ENCODE results near the gene SLC25A6.
"Not testable (repeated sequence)": the region's sequence is repeated elsewhere in the genome, so short reads cannot be mapped to it uniquely, and the experiment has no call there.

The SLC25A6 gene

GRCh38 chrX:1390621-1391369 is 1.1 kb downstream of the SLC25A6 start:
- DNase-seq (ENCODE audit: extremely low read depth in 1 of 2, low read depth in 1 of 2), result no peak

DNA sequence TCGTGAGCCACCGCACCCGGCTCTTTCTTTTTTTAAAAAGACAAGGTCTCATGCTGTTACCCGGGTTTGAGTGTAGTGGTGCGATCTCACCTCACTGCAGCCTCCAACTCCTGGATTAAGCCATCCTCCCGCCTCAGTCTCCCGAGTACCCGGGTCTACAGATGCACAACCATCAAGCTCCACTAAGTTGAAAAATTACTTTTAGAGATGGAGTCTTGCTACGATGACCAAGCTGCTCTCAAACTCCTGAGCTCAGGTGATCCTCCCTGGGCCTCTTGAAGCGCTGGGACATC is 2.0 kb downstream of the SLC25A6 start:
- DNase-seq (ENCODE audit: extremely low read depth in 1 of 2, low read depth in 1 of 2), result no peak

GRCh38 chrX:1389181-1389992 is 2.5 kb downstream of the SLC25A6 start:
- no peak for DNase-seq (ENCODE audit: extremely low read depth in 1 of 2, low read depth in 1 of 2)

- DNase-seq (ENCODE audit: extremely low read depth in 1 of 2, low read depth in 1 of 2), result no peak
These were observed 3.3 kb downstream of the SLC25A6 start for GRCh38 chrX:1388651-1389050.

DNA sequence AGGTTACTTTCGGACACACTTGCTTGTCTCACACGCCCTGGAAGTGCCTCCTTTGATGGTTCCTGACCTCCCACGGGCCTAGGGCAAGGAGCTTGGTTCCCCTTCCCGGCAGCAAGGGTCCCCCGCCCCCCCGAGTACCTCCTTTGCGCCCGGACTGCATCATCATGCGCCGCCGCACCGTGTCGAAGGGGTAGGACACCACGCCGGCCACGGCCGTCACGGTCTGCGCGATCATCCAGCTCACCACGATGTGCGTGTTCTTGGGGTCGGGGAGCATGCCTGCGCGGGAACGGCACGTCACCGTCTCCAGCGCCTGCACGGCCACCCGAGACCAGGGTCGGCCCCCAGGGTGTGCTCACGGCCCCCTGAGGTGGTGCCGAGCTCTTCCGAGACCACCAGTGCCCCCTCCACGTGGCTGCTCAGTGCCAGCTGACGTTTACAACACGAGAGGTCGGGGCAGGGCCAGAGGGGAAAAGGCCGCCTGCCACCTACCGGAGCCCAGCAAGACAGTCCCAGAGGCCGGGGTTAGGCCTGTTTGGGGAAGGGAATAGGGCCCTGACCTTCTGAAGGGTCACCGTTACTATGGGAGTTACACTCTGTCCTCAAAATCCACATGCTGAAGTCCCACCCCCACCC is 4.7 kb downstream of the SLC25A6 start:
- DNase-seq (ENCODE audit: extremely low read depth in 1 of 2, low read depth in 1 of 2), result no peak

GRCh38 chrX:1386338-1387127 is 5.4 kb downstream of the SLC25A6 start:
- no peak for DNase-seq (ENCODE audit: extremely low read depth in 1 of 2, low read depth in 1 of 2)

DNA sequence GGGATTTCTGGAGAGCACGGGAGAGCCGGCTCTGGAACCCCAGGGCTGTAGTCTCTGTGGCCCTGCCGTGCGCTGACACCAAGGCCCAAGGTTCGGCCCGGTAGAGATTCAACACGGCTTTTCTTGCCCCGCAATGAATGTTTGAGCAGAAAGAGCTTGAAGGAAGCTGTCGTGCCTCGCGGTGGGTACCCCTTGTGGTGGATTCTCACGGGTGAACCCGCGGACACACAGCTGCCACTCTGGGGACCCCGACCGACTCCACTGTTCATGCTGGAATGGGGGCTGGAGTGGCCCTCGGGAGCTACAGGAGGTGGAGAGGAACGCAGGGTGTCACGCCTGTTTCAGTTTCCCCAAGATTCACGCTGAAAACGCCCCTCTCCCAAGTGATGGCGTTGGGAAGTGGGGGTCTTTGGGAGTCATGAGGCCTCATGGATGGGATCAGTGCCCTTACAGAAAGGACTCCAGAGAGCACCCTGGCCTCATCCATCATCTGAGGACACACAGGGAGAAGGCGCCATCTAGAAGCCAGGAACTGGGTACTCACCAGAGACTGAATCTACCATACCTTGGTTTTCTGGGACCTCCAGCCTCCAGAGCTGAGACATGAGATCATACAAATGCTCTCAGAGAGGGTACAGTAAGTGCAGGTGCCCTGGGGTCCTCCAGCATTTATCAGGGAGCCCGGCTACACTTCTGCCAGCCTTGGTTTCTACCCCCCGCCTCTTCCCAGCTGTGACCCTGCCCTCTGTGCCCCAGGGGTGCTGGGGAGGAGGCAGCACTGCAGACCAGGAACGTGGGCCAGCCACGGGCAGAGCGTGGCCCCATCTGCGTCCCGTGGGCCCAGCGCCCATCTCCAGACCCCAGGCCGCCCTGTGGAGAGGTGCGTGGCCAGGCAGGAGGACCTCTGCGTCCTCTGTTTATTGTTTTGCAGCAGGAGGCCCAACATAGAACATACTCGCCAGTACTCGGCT is 6.4 kb downstream of the SLC25A6 start:
- DNase-seq (ENCODE audit: extremely low read depth in 1 of 2, low read depth in 1 of 2), result no peak

DNA sequence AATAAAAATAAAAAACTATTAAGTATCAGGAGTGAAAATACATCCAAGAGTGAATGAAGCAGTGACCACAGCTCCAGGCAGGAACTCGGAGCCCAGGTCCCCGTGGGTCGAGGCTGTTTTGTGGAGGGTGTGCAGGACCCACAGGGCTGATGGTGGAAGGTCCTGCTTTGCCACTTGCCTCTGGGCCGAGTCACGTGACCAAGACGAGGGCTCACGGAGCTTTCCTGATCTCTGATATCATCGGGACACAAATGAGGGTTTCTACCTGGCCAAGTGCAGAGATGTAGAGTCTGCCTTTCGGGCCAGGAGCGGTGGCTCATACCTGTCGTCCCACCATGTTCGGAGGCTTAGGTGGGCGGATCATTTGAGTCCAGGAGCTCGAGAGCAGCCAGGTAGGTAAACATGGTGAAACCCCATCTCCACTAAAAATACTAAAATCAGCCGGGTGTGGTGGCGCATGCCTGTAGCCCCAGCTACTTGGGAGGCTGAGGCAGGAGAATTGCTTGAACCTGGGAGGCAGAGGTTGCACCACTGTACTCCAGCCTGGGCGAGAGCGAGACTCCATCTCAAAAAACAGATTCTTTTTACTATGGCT is 7.2 kb downstream of the SLC25A6 start:
- DNase-seq (ENCODE audit: extremely low read depth in 1 of 2, low read depth in 1 of 2), result no peak

GRCh38 chrX:1380672-1381233 is 11.2 kb downstream of the SLC25A6 start:
- DNase-seq (ENCODE audit: extremely low read depth in 1 of 2, low read depth in 1 of 2), result no peak

DNA sequence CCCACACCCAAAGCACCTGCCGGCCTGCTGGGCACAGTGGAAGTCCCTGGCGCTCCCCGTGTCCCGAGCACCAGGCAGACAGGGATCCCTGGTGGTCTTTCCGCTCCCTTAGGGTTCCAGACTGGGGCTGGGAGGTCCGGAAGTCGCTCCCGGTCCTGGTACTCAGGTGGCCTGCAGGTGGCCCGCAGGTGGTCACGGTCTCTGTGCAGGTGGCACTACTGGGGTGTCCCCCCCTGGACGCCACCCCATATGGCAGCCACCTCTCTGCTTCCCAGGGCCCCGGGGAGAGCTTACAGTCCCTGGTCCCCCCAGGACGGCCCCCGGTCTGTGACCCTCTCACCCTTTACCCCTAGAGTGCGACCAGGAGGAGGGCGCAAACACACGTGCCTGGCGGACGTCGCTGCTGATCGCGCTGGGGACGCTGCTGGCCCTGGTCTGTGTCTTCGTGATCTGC is 13.6 kb downstream of the SLC25A6 start:
- DNase-seq (ENCODE audit: extremely low read depth in 1 of 2, low read depth in 1 of 2), result no peak

GRCh38 chrX:1368385-1368698 is 23.6 kb downstream of the SLC25A6 start:
- no peak for DNase-seq (ENCODE audit: extremely low read depth in 1 of 2, low read depth in 1 of 2)

GRCh38 chrX:1366363-1366762 is 25.6 kb downstream of the SLC25A6 start:
- not testable (repeated sequence) for DNase-seq (ENCODE audit: extremely low read depth in 1 of 2, low read depth in 1 of 2)

GRCh38 chrX:1361910-1362309 is 30.0 kb downstream of the SLC25A6 start:
- DNase-seq (ENCODE audit: extremely low read depth in 1 of 2, low read depth in 1 of 2), result no peak

DNA sequence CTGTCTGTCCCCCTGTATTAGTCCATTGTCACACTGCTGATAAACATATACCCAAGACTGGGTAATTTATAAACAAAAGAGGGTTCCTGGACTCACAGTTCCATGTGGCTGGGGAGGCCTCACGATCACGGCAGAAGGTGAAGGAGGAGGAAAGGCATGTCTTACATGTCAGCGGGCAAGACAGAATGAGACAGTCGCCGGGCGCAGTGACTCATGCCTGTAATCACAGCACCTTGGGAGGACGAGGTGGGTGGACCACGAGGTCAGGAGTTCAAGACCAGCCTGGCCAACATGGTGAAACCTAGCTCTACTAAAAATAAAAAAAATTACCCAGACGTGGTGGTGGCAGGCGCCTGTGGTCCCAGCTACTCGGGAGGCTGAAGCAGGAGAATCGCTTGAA is 30.6 kb downstream of the SLC25A6 start:
- DNase-seq (ENCODE audit: extremely low read depth in 1 of 2, low read depth in 1 of 2), result no peak

DNA sequence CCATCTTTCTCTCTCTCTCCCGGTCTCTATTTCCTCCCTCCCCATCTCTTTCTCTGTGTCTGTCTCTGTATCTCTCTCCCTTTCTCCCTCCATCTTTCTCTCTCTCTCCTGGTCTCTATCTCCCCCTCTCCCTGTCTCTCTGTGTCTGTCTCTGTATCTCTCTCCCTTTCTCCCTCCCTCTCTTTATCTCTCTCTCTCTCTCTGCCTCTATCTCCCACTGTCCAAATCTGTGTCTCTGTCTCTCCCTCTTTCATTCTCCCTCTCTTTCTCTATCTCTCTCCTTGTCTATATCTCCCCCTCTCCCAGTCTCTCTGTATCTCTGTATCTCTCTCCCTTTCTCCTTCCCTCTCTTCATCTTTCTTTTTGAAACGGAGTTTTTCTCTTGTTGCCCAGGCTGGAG is 31.7 kb downstream of the SLC25A6 start:
- no peak for DNase-seq (ENCODE audit: extremely low read depth in 1 of 2, low read depth in 1 of 2)

DNA sequence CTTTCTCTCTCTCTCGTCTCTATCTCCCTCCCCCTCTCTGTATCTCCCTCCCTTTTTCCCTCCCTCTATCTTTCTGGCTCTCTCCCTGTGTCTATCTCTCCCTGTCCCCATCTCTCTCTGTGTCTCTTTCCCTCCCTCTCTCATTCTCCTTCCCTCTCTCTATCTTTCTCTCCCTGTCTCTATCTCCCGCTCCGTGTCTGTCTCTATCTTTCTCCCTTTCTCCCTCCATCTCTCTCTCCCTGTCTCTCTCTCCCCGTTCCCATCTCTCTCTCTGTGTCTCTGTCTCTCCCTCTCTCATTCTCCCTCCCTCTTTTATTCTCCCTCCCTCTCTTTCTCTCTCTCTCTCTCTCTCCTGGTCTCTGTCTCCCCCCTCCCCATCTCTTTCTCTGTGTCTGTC is 32.4 kb downstream of the SLC25A6 start:
- DNase-seq (ENCODE audit: extremely low read depth in 1 of 2, low read depth in 1 of 2), result no peak

DNA sequence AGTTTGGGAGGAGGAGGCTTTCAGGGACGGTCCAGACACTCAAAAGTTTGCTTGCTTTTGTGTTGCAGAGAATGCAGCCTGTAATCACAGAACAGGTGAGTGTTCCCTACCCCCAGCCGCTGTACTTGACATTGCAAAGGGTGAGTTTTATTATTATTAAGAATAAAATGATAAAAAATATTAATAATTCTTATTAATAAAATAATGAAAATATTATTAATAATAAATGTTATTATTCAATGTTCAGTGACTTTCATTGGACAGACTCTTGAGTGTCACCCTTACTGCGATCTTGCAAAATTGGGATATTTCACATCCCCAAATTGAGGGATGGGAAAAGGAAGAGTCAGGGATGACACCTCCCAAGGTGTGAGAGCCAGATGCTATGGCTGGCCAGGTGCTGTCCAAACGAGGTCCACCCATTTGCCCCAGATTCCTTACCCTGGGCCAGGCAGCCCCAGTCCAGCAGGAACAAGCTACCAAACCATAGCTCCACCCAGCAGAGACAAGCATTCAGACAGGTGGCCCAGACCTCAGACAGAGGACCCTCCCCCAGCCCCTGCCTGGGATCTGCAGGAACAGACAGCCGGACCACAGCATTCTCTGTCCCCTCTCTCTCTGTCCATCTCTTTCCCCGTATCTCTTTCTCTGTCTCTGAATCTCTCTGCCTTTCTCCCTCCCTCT is 33.0 kb downstream of the SLC25A6 start:
- no peak for DNase-seq (ENCODE audit: extremely low read depth in 1 of 2, low read depth in 1 of 2)

DNA sequence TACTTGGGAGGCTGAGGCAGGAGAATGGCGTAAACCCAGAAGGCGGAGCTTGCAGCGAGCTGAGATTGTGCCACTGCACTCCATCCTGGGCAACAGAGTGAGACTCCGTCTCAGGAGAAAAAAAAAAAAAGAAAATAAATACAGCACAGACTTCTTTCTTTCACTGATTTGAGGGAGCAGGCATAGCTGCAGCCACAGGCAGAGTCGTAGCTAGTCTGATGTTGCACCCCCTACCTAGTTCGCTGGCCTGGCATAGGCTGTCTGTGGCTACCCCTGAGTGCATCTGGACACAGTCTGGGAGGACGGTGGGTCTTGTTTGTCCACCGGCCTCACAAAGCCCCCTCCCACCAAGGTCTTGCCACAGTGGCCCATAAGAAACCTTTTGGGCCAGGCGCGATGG is 33.9 kb downstream of the SLC25A6 start:
- no peak for DNase-seq (ENCODE audit: extremely low read depth in 1 of 2, low read depth in 1 of 2)

Measured in stimulated activated CD8-positive, alpha-beta memory T cell treated with anti-CD3 and anti-CD28 coated beads, Interleukin-7, amount 100 ng/mL, for 48 hours (primary cell).